Memory B cell (primary cell): ENCODE measurements around the gene LHX3.

ENCODE experiments used
- ATAC-seq: fragments of 150-1000 bp; cut with Tn5 transposase; 2 replicates; pipeline ENCODE4 v1.10.0; 2021; ENCODE audit warnings: low read depth, mild to moderate bottlenecking, moderate library complexity
- DNase-seq, 2 donors: peaks; one replicate each; pipeline ENCODE4 v3.0.0; 2022; ENCODE audit warnings: low spot score in 2 of 2
- H3K27ac Mint-ChIP-seq: one replicate; pipeline ENCODE4 v1.8.0; 2022; ENCODE audit warnings: mild to moderate bottlenecking, moderate library complexity, mixed read lengths
- H3K27me3 Mint-ChIP-seq: one replicate; pipeline ENCODE4 v1.8.0; 2022; ENCODE audit warnings: mixed read lengths
- H3K36me3 Mint-ChIP-seq: one replicate; pipeline ENCODE4 v1.8.0; 2022; ENCODE audit warnings: mild to moderate bottlenecking, mixed read lengths
- H3K4me1 Mint-ChIP-seq: one replicate; pipeline ENCODE4 v1.8.0; 2022; ENCODE audit warnings: mixed read lengths
- H3K4me3 Mint-ChIP-seq: one replicate; pipeline ENCODE4 v1.8.0; 2022; ENCODE audit warnings: mild to moderate bottlenecking, moderate library complexity, mixed read lengths
- H3K9me3 Mint-ChIP-seq: one replicate; pipeline ENCODE4 v1.8.0; 2022; ENCODE audit warnings: mixed read lengths

The LHX3 gene

GRCh38 chr9:136201609-136202453, 3.1 kb downstream of the LHX3 start:
- H3K4me1 Mint-ChIP-seq, result peaks cover 10% of the 10 kb centered on the region
- ATAC-seq, result no peak

GRCh38 chr9:136201174-136201573, 3.8 kb downstream of the LHX3 start:
- Mint-ChIP-seq H3K9me3 (no peaks in the 10 kb centered on the region), H3K4me3 (no peak overlapping the region), H3K27me3 (peaks cover 16% of the 10 kb centered on the region), H3K27ac (no peak overlapping the region), H3K4me1 (peaks cover 13% of the 10 kb centered on the region), H3K36me3 (peaks cover 3% of the 10 kb centered on the region)
- no peak for ATAC-seq
- no peak for DNase-seq

More at GRCh38 chr9:136201609-136202453, 3.1 kb downstream of the LHX3 start:
- H3K9me3 Mint-ChIP-seq, result no peaks in the 10 kb centered on the region
- peaks cover 13% of the 10 kb centered on the region for H3K27me3 Mint-ChIP-seq
- H3K4me3 Mint-ChIP-seq, result no peak overlapping the region
- H3K36me3 Mint-ChIP-seq, result peaks cover 6% of the 10 kb centered on the region
- H3K27ac Mint-ChIP-seq, result peak overlapping the region; percentile 63
- peak in 1 of 2 donors; percentile 39 for DNase-seq

- no peak overlapping the region for H3K27ac Mint-ChIP-seq
Observed at GRCh38 chr9:136200424-136200823, 4.5 kb downstream of the LHX3 start.

GRCh38 chr9:136199391-136200288, 5.3 kb downstream of the LHX3 start:
- Mint-ChIP-seq H3K27me3 (peaks cover 15% of the 10 kb centered on the region), H3K27ac (no peak overlapping the region), H3K4me1 (peaks cover 14% of the 10 kb centered on the region), H3K9me3 (no peaks in the 10 kb centered on the region), H3K36me3 (no peaks in the 10 kb centered on the region), H3K4me3 (no peak overlapping the region)
- DNase-seq, result no peak
- no peak for ATAC-seq

More at GRCh38 chr9:136200424-136200823, 4.5 kb downstream of the LHX3 start:
- H3K4me1 Mint-ChIP-seq, result peaks cover 14% of the 10 kb centered on the region
- H3K9me3 Mint-ChIP-seq, result no peaks in the 10 kb centered on the region
- ATAC-seq (no peak), DNase-seq (no peak)
- no peak overlapping the region for H3K4me3 Mint-ChIP-seq
- H3K36me3 Mint-ChIP-seq, result no peaks in the 10 kb centered on the region
- H3K27me3 Mint-ChIP-seq, result peaks cover 15% of the 10 kb centered on the region

GRCh38 chr9:136198605-136199083, 6.3 kb downstream of the LHX3 start:
- H3K4me3 Mint-ChIP-seq, result peak overlapping the region; percentile 6

GRCh38 chr9:136197930-136198604, 6.9 kb downstream of the LHX3 start:
- Mint-ChIP-seq H3K4me1 (peaks cover 14% of the 10 kb centered on the region), H3K27me3 (peaks cover 11% of the 10 kb centered on the region), H3K27ac (no peak overlapping the region), H3K4me3 (no peak overlapping the region), H3K36me3 (no peaks in the 10 kb centered on the region), H3K9me3 (no peaks in the 10 kb centered on the region)
- ATAC-seq (no peak), DNase-seq (no peak)

More at GRCh38 chr9:136198605-136199083, 6.3 kb downstream of the LHX3 start:
- ATAC-seq, result no peak
- Mint-ChIP-seq H3K27ac (no peak overlapping the region), H3K27me3 (peaks cover 12% of the 10 kb centered on the region), H3K36me3 (no peaks in the 10 kb centered on the region), H3K9me3 (no peaks in the 10 kb centered on the region), H3K4me1 (peaks cover 14% of the 10 kb centered on the region)
- DNase-seq, result no peak

- peaks cover 11% of the 10 kb centered on the region for H3K27me3 Mint-ChIP-seq
- ATAC-seq (peak; percentile 18), DNase-seq (peak in 1 of 2 donors; percentile 34)
Observed at GRCh38 chr9:136197084-136197875, 7.6 kb downstream of the LHX3 start.

GRCh38 chr9:136196404-136197083, 8.4 kb downstream of the LHX3 start:
- Mint-ChIP-seq H3K4me3 (no peak overlapping the region), H3K9me3 (no peaks in the 10 kb centered on the region), H3K27ac (no peak overlapping the region), H3K36me3 (no peaks in the 10 kb centered on the region), H3K4me1 (peaks cover 14% of the 10 kb centered on the region), H3K27me3 (peaks cover 9% of the 10 kb centered on the region)
- peak; percentile 10 for ATAC-seq
- DNase-seq, result no peak

More at GRCh38 chr9:136197084-136197875, 7.6 kb downstream of the LHX3 start:
- Mint-ChIP-seq H3K36me3 (no peaks in the 10 kb centered on the region), H3K4me3 (no peak overlapping the region), H3K9me3 (no peaks in the 10 kb centered on the region), H3K27ac (no peak overlapping the region), H3K4me1 (peaks cover 14% of the 10 kb centered on the region)

GRCh38 chr9:136194540-136194939, 10.4 kb downstream of the LHX3 start:
- H3K9me3 Mint-ChIP-seq, result no peaks in the 10 kb centered on the region
- H3K4me1 Mint-ChIP-seq, result peaks cover 14% of the 10 kb centered on the region
- DNase-seq (no peak), ATAC-seq (no peak)
- H3K4me3 Mint-ChIP-seq, result no peak overlapping the region
- H3K27me3 Mint-ChIP-seq, result peaks cover 14% of the 10 kb centered on the region
- H3K27ac Mint-ChIP-seq, result no peak overlapping the region
- H3K36me3 Mint-ChIP-seq, result no peaks in the 10 kb centered on the region

- ATAC-seq, result no peak
- no peaks in the 10 kb centered on the region for H3K36me3 Mint-ChIP-seq
- no peak overlapping the region for H3K27ac Mint-ChIP-seq
- H3K27me3 Mint-ChIP-seq, result peaks cover 14% of the 10 kb centered on the region
- no peak for DNase-seq
- H3K4me3 Mint-ChIP-seq, result no peak overlapping the region
- peaks cover 14% of the 10 kb centered on the region for H3K4me1 Mint-ChIP-seq
- no peaks in the 10 kb centered on the region for H3K9me3 Mint-ChIP-seq
Observed at GRCh38 chr9:136193891-136194279, 11.0 kb downstream of the LHX3 start.

GRCh38 chr9:136193127-136193890, 11.6 kb downstream of the LHX3 start:
- H3K36me3 Mint-ChIP-seq, result no peaks in the 10 kb centered on the region
- H3K9me3 Mint-ChIP-seq, result no peaks in the 10 kb centered on the region
- peaks cover 14% of the 10 kb centered on the region for H3K27me3 Mint-ChIP-seq

More at GRCh38 chr9:136193127-136193890, 11.6 kb downstream of the LHX3 start:
- H3K27ac Mint-ChIP-seq, result no peak overlapping the region
- no peak overlapping the region for H3K4me3 Mint-ChIP-seq
- DNase-seq (no peak), ATAC-seq (no peak)
- peaks cover 14% of the 10 kb centered on the region for H3K4me1 Mint-ChIP-seq
